Endothelial cell of hepatic sinusoid (primary cell): Measurements from ENCODE around the gene EPSTI1.

Source experiments
- in situ Hi-C: cut with HindIII; loops from 2 replicates; pipeline ENCODE4 v1.10.0; 2017; ENCODE audit warnings: low sequenced_read_pairs

The EPSTI1 gene

GRCh38 chr13:42906257-42906656, 85.8 kb downstream of the EPSTI1 start:
- in situ Hi-C loops = no loop called here

- in situ Hi-C loops = no loop called here
These were observed 86.5 kb downstream of the EPSTI1 start for GRCh38 chr13:42905579-42905978.

DNA sequence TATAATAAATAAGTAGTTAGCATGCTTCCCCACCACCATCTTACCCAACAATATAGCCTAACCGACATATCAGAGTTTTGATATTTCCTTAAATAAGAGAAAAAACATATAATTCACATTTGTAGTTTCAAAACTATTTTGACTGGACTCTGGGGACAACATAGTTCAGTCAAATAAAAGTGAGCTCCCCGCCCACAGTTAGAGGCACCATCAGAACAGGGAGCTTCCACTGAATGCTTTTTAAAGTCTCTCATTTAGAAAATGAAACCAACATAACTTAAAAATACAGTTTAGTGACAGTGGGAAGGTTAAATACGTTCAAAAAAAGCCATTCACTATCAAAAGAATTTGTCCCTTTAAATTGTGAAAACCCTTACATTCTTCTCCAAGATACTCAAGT, 92.8 kb downstream of the EPSTI1 start:
- in situ Hi-C loops = no loop called here

DNA sequence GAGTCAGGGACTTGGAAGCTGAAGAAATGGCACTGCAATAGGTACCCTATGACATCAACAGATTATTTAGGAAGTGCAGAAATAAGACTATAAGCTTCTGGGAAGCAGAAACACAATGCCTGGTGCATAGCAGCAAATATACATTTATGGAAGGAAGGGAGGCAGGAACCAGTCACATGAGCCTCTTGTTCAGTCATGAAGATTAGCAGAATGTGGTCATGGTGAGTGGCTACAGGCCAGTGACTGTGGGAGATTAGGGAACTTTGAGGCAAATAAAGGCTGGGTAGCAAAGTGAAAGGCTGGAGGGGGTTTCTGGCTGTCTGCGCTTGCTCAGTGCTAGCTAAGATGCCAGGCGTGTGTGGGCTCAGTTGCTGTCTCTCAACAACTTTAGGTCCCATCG, 96.3 kb downstream of the EPSTI1 start:
- in situ Hi-C loops = no loop called here

GRCh38 chr13:42894765-42895243, 97.2 kb downstream of the EPSTI1 start:
- in situ Hi-C loops = no loop called here

GRCh38 chr13:42893214-42893671, 98.8 kb downstream of the EPSTI1 start:
- in situ Hi-C loops = no loop called here

GRCh38 chr13:42892760-42893159, 99.3 kb downstream of the EPSTI1 start:
- in situ Hi-C loops = no loop called here

DNA sequence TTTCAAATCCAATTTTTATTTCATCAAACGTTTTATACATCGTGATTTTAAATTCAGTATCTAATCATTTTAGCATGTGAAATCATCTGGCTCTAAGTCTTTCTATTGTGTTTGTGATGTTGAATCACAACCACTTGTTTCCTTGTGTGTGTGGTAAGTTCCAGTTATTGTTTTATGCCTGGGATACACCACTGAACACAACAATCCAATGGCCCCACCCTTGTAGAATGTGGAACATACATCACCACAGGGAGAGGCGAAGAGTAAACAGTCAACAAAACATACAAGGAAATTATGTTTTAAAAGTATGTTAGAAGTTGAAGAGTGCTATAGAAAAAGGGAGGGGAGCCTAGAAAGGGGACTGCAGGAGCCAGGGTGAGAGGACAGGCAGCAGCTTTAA, 100.5 kb downstream of the EPSTI1 start:
- in situ Hi-C loops = no loop called here

GRCh38 chr13:42885325-42885724, 106.7 kb downstream of the EPSTI1 start:
- in situ Hi-C loops = no loop called here

- in situ Hi-C loops = no loop called here
These were observed 108.1 kb downstream of the EPSTI1 start for GRCh38 chr13:42883771-42884467.

- in situ Hi-C loops = no loop called here
These were observed 108.9 kb downstream of the EPSTI1 start for GRCh38 chr13:42883142-42883541.

- in situ Hi-C loops = no loop called here
These were observed 111.9 kb downstream of the EPSTI1 start for GRCh38 chr13:42880056-42880605.

DNA sequence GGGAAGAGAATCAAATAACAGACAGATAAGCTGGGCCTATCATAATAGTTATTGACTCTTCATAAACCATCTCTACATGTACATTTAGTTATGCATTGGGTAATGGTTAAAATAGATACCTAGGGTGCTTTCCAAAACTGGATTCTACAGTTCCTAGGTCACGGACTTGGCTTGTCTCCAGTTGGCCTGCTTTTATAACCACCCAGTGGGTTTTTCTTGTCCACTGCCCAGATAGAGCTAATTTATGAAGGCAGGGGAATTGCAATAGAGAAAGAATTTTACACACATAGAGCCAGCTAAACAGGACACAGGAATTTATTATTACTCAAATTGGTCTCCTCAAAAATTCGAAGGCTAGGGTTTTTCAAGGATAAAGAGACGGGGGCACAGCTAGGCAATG, 113.3 kb downstream of the EPSTI1 start:
- in situ Hi-C loops = no loop called here

- in situ Hi-C loops = no loop called here
These were observed 115.0 kb downstream of the EPSTI1 start for GRCh38 chr13:42876887-42877545.

GRCh38 chr13:42876270-42876714, 115.7 kb downstream of the EPSTI1 start:
- in situ Hi-C loops = no loop called here

GRCh38 chr13:42875475-42876269, 116.4 kb downstream of the EPSTI1 start:
- in situ Hi-C loops = no loop called here

DNA sequence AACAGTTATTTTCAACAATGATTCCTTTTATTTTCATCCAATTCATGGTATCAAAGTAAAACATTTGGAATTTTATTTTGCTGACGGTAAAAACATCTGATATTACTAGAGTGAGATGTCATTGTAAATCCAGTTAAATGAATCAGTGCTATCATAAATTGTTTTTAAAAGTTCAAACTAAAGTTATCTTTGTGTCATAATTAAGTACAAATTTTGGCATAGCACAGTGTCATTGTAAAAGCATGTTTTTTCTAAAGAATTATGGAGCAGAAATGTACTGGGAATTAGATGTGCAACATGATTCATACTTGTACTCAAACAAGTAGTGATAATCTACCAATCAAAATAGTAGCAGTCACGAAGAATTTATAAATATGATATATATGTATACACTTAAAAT, 117.8 kb downstream of the EPSTI1 start:
- in situ Hi-C loops = no loop called here

GRCh38 chr13:42873081-42873480, 119.0 kb downstream of the EPSTI1 start:
- in situ Hi-C loops = no loop called here

DNA sequence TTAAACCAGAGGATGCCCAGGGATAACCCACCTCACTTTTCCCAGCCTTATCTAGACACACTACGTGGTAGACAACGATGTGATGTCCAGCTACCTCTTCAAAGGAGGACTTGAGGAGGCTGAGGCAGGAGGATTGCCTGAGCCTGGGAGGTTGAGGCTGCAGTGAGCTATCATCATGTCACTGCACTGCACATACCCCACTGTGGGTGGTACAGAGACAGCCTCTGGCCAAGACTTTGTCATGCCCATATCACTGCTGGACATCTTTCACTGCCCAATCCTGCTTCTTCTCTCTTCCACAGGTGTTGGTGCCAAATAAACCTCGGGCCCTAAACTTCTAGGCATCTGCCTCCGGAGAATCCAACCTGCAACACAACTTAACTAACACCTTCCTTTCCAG, 124.8 kb downstream of the EPSTI1 start:
- in situ Hi-C loops = no loop called here

GRCh38 chr13:42865768-42866102, 126.3 kb downstream of the EPSTI1 start:
- in situ Hi-C loops = no loop called here
